Mesangial cell (primary cell): ENCODE measurements around the gene EXOC1. TPM values are rescaled to one million over a fixed set of nuclear protein-coding genes. Genes with fewer than 3 reads are reported as not detected.

Experiments
- total RNA-seq: library from RNA; depleted of rRNA; stranded (reverse); fragments of >200 nt; gene quantifications from 2 replicates; pipeline ENCODE4 v1.2.3, GENCODE V29; 2015

The EXOC1 gene, protein sequence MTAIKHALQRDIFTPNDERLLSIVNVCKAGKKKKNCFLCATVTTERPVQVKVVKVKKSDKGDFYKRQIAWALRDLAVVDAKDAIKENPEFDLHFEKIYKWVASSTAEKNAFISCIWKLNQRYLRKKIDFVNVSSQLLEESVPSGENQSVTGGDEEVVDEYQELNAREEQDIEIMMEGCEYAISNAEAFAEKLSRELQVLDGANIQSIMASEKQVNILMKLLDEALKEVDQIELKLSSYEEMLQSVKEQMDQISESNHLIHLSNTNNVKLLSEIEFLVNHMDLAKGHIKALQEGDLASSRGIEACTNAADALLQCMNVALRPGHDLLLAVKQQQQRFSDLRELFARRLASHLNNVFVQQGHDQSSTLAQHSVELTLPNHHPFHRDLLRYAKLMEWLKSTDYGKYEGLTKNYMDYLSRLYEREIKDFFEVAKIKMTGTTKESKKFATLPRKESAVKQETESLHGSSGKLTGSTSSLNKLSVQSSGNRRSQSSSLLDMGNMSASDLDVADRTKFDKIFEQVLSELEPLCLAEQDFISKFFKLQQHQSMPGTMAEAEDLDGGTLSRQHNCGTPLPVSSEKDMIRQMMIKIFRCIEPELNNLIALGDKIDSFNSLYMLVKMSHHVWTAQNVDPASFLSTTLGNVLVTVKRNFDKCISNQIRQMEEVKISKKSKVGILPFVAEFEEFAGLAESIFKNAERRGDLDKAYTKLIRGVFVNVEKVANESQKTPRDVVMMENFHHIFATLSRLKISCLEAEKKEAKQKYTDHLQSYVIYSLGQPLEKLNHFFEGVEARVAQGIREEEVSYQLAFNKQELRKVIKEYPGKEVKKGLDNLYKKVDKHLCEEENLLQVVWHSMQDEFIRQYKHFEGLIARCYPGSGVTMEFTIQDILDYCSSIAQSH
- 15.6 and 28.5 TPM in 2 replicates for total RNA-seq

GRCh38 chr4:55853484-55854046, at the start of gene EXOC1:
Gene EXOC1 (plus strand): TSS chr4:55853648. CDS start chr4:55858324, 4,676 bp downstream.

DNA sequence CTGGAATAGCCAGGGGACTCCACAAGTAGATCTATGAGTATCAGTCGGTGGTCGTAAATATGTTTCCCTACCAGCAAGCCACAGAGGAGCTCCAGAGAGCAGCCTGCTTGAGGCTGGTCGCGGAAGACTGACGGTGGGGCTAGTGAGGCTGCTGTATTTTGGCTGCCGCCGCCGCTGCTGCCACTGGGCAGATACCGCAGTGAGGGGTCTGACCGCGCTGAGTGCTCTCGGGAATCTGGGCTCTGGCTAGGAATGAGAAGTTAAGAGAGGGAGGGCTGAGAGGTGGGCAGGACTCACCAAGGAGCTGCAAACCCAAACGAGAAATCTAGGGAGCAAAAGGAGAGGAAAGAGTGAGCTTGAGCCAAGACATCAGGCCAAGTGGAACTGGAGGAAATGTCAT, 33.8 kb upstream of the EXOC1 start, which contains the start of gene EXOC1L:
EXOC1L (plus strand) TSS at position 157 of the 400 bp plus-strand sequence; CDS start at position 394, 237 bp downstream.

GRCh38 chr4:55948726-55949481, 95.5 kb downstream of the EXOC1 start, which contains the start of gene CEP135:
Gene CEP135 (plus strand): TSS chr4:55948945. CDS start chr4:55952131, 3,186 bp downstream.

Other genes with a start within 250 kb of the EXOC1 start
- 3.0 and 5.5 TPM in 2 replicates for gene NMU, start 217.3 kb upstream of the EXOC1 start, total RNA-seq
- gene EXOC1L, start 33.9 kb upstream of the EXOC1 start, total RNA-seq, result not detected in 2 replicates
- gene CEP135, start 95.3 kb downstream of the EXOC1 start, total RNA-seq, result 1.8 and 3.4 TPM in 2 replicates